Astrocyte (in vitro differentiated cells and primary cell): ENCODE data around the gene PPFIBP1.

Experiments
- EZH2 ChIP-seq: IDR thresholded peaks from 2 replicates; pipeline ENCODE4 v1.6.1; 2012; ENCODE audit warnings: mild to moderate bottlenecking, low read length, inconsistent platforms; ENCODE audit not compliant: insufficient read depth
- TF ChIP-seq, protein P1 (sequence below): IDR thresholded peaks from 2 replicates; pipeline ENCODE4 v1.5.1; 2011; ENCODE audit warnings: low read depth, mild to moderate bottlenecking, inconsistent platforms, low read length, moderate library complexity; ENCODE audit not compliant: insufficient read depth

DNA sequence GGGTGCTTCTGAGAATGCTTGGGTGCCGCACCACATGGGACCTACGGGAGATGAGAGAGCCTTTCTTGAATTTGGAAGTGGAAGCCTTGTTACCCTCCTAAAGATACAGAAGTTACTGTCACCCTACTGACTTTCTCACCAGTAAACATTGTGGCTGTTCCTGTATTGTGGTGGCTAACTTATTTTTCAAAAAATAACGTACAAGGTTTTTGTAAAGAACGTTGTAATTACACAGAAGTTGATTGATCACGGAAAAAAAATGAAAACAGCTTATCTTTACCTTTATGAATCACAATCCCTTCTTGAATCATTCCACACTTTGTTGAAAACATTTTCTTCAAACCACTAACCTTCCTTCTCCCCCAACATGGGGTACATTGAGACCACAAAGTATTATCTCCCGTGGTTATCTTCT, 22.0 kb upstream of the PPFIBP1 start:
- TF ChIP-seq, protein P1, sequence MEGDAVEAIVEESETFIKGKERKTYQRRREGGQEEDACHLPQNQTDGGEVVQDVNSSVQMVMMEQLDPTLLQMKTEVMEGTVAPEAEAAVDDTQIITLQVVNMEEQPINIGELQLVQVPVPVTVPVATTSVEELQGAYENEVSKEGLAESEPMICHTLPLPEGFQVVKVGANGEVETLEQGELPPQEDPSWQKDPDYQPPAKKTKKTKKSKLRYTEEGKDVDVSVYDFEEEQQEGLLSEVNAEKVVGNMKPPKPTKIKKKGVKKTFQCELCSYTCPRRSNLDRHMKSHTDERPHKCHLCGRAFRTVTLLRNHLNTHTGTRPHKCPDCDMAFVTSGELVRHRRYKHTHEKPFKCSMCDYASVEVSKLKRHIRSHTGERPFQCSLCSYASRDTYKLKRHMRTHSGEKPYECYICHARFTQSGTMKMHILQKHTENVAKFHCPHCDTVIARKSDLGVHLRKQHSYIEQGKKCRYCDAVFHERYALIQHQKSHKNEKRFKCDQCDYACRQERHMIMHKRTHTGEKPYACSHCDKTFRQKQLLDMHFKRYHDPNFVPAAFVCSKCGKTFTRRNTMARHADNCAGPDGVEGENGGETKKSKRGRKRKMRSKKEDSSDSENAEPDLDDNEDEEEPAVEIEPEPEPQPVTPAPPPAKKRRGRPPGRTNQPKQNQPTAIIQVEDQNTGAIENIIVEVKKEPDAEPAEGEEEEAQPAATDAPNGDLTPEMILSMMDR: no peak
- no peak for TF ChIP-seq EZH2
